Measurements from ENCODE around the gene CLDN9. TPM values are rescaled to one million over a fixed set of nuclear protein-coding genes. Genes with fewer than 3 reads are reported as not detected.

CLDN9 gene
- total RNA-seq, 1 experiment from 2014 or later: 1.3 TPM

GRCh38 chr16:3059041-3059722 lies 46.5 kb downstream of the CLDN9 start:
- Histone ChIP-seq H3K4ac (ENCODE audit: low read depth, low read length) (no peak overlapping the region), H4K20me1 (ENCODE audit: control insufficient read depth, insufficient read depth, insufficient read length) (no peaks in the 10 kb centered on the region), H2BK12ac (ENCODE audit: insufficient read length, low read depth, low read length) (no peak overlapping the region), H3K79me2 (ENCODE audit: insufficient read depth, low read length) (no peaks in the 10 kb centered on the region), H2AK5ac (ENCODE audit: insufficient read length, low read length) (no peak overlapping the region), H3K4me2 (ENCODE audit: insufficient read depth, insufficient read length, low read length) (peak overlapping the region; percentile 58), H3K18ac (ENCODE audit: insufficient read length, low read depth, low read length) (peak overlapping the region; percentile 1), H2BK5ac (ENCODE audit: insufficient read length, low read length) (no peak overlapping the region), H3K4me1 (ENCODE audit: insufficient read depth, low read length) (no peaks in the 10 kb centered on the region), H2BK120ac (ENCODE audit: low read depth, low read length, poor library complexity, severe bottlenecking) (no peak overlapping the region), H3K23me2 (ENCODE audit: insufficient read length, low read depth, low read length, poor library complexity, severe bottlenecking) (peaks cover 14% of the 10 kb centered on the region), H2AFZ (ENCODE audit: low read length) (no peak overlapping the region), H3T11ph (ENCODE audit: low read length) (no peak overlapping the region), H3K56ac (ENCODE audit: insufficient read length, low read depth, low read length) (no peak overlapping the region), H4K8ac (replicated peaks; ENCODE audit: insufficient read length, low read depth, low read length) (no peak overlapping the region), H3K27ac (ENCODE audit: insufficient read length, low read depth, low read length) (no peak overlapping the region), H3K27me3 (ENCODE audit: insufficient read depth, low read length) (no peaks in the 10 kb centered on the region), H3K79me1 (ENCODE audit: insufficient read depth, low read depth, low read length, poor library complexity, severe bottlenecking) (no peaks in the 10 kb centered on the region), H3K9me3 (ENCODE audit: control insufficient read depth, low read depth, low read length) (no peaks in the 10 kb centered on the region), H2BK15ac (ENCODE audit: low read depth, low read length) (no peak overlapping the region), H3K23ac (ENCODE audit: insufficient read length, low read depth, low read length) (no peak overlapping the region), H3K9ac (ENCODE audit: extremely low read depth, insufficient read length, low read length) (no peak overlapping the region), H2BK20ac (ENCODE audit: low read depth, low read length, poor library complexity, severe bottlenecking) (no peak overlapping the region), H4K5ac (ENCODE audit: insufficient read length, low read depth, low read length) (no peak overlapping the region), H4K91ac (ENCODE audit: insufficient read length, low read depth, low read length) (no peak overlapping the region), H3K14ac (ENCODE audit: insufficient read depth, low read length) (peak overlapping the region; percentile 7; the same call in 1 of the 2 replicates)
- Mint-ChIP-seq H3K9me3 (no peaks in the 10 kb centered on the region; a peak in 2 of 5 replicates), H3K27ac (peak overlapping the region in 2 of 3 experiments; percentile 53 to 61; a peak in 2 of 7 replicates), H3K4me1 (peaks cover 28 to 39% of the 10 kb centered on the region in 2 experiments), H3K27me3 (ENCODE audit: low read depth) (peaks cover 32% of the 10 kb centered on the region), H3K4me3 (peak overlapping the region; percentile 75 to 83), H3K36me3 (ENCODE audit: insufficient read depth in 1 of 3, low read depth in 3 of 3) (peaks cover 6 to 16% (median 9%) of the 10 kb centered on the region in 3 experiments; a peak in 6 of 7 replicates)
- DNase-seq: peak; percentile 92
- WGBS (ENCODE audit: extremely low coverage, insufficient read length, low lambda C conversion rate): no CpG with 5 or more reads among the region's 67 CpGs
- peak; percentile 92 for TF ChIP-seq CTCF (conservative IDR thresholded peaks at IDR 0.05)
